Prostate gland (tissue), 2 donors: ENCODE measurements around the gene ZNF587.

Source experiments
- POLR2A ChIP-seq: fragments of 450-650 bp; IDR thresholded peaks from one replicate; pipeline ENCODE4 v1.6.1; 2016; ENCODE audit warnings: antibody characterized with exemption, mild to moderate bottlenecking
- POLR2AphosphoS5 ChIP-seq: sonication (generic); formaldehyde crosslinking; IDR thresholded peaks from one replicate; pipeline ENCODE4 v1.6.1; 2017; ENCODE audit warnings: antibody characterized with exemption
- TF ChIP-seq, protein P1 (sequence below), 4 experiments: fragments of 200-600 bp in 2 of 4; fragments of 450-650 bp in 2 of 4; sonication (generic) in 2 of 4; IDR thresholded peaks; 1 replicate in 3 of 4; 2 replicates in 1 of 4; pipeline ENCODE4 v1.5.1; 2016 to 2019; ENCODE audit warnings: antibody characterized with exemption in 4 of 4, mild to moderate bottlenecking in 2 of 4, moderate library complexity in 2 of 4

DNA sequence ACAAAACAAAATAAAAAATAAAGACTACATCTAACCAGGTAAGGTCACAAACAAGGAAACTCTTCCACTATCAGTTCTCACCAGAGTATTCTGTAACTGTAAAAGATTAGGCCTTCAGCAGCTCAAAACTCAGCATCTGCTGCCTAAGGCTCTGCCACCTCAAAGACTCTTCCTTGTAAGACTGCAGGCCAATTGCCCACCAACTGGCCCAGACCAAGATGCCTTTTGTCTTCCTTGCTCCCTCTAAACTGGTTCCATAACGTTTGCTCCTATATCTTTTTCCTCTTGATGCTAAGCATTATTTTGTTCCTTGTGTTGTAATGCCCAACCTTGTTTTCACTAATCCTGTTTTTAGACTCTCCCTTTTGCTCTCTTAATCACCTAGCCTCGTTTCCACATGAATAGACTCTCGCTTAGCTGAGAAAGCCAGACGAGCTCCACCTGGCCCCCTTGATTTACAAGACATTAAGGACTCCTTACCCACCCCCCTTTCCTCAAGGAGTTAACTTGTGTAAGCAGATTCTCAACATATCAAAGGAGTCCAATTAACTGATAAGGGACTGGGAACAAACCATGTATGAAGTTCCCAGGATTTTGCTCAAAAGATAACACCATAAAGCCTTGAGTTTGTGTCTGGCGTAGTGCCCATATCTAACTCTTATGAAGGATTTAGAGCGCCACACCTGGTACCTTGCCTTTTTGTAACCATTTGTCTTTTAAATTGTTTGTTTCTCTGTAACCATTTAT lies 37.7 kb downstream of the ZNF587 start:
- TF ChIP-seq, protein P1, sequence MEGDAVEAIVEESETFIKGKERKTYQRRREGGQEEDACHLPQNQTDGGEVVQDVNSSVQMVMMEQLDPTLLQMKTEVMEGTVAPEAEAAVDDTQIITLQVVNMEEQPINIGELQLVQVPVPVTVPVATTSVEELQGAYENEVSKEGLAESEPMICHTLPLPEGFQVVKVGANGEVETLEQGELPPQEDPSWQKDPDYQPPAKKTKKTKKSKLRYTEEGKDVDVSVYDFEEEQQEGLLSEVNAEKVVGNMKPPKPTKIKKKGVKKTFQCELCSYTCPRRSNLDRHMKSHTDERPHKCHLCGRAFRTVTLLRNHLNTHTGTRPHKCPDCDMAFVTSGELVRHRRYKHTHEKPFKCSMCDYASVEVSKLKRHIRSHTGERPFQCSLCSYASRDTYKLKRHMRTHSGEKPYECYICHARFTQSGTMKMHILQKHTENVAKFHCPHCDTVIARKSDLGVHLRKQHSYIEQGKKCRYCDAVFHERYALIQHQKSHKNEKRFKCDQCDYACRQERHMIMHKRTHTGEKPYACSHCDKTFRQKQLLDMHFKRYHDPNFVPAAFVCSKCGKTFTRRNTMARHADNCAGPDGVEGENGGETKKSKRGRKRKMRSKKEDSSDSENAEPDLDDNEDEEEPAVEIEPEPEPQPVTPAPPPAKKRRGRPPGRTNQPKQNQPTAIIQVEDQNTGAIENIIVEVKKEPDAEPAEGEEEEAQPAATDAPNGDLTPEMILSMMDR (IDR thresholded peaks at IDR 0.05), result no peak
- TF ChIP-seq POLR2AphosphoS5, result no peak
- TF ChIP-seq POLR2A, result no peak
